HepG2 (cell line): ENCODE results near the gene IRX2. TPM values are rescaled to one million over a fixed set of nuclear protein-coding genes. Genes with fewer than 3 reads are reported as not detected.

Source experiments
- ATAC-seq: fragments of 200-7000 bp; cut with Tn5 transposase; 3 replicates; pipeline ENCODE4 v1.9.1; 2020; ENCODE audit warnings: mild to moderate bottlenecking, moderate library complexity
- BruUV-seq: library from RNA; stranded (reverse); fragments of 400-500 nt; replicated peaks from 2 replicates; lab custom pipeline; 2021; lab: Mats Ljungman, UMichigan
- CTCF ChIA-PET: fragments of 300-600 bp; formaldehyde crosslinking; extraction: SDS; loops from one replicate; lab custom pipeline; 2021; ENCODE audit warnings: low total read pairs, inconsistent platforms, low intra/inter-chr PET ratio; lab: Yijun Ruan, JAX
- POLR2A ChIA-PET: fragments of 350-600 bp; sonication (Branson Sonifier 250); formaldehyde crosslinking; loops from one replicate; lab custom pipeline; 2020; ENCODE audit warnings: antibody characterized with exemption, inconsistent platforms; lab: Yijun Ruan, JAX
- DNase-seq: peaks from one replicate; pipeline ENCODE4 v3.0.0-alpha.2; 2015; ENCODE audit warnings: low spot score
- FAIRE-seq: peaks from 3 replicates; lab custom pipeline; 2011; peaks lifted over from hg19 to GRCh38; lab: Jason Lieb, UNC
- H2AFZ ChIP-seq: one replicate; pipeline ENCODE4 v1.6.1; 2011; ENCODE audit warnings: low read length, inconsistent platforms
- H3K27ac ChIP-seq: fragments of 300-600 bp; 3 replicates; pipeline ENCODE4 v1.8.0; 2011; ENCODE audit warnings: mixed run types, mild to moderate bottlenecking, mixed read lengths, low read length, inconsistent platforms; ENCODE audit not compliant: insufficient read depth; ENCODE audit errors: extremely low read length
- H3K27me3 ChIP-seq, 2 experiments: fragments of 200-600 bp in 1 of 2; 2 replicates in 1 of 2; 3 replicates in 1 of 2; pipeline versions ENCODE4 v1.6.0 to v1.8.0; 2011; ENCODE audit warnings: low read length in 2 of 2, mild to moderate bottlenecking in 2 of 2, moderate library complexity in 2 of 2, inconsistent platforms in 1 of 2; ENCODE audit not compliant: insufficient read depth in 2 of 2, control insufficient read depth in 1 of 2
- H3K36me3 ChIP-seq, 2 experiments: fragments of 200-600 bp in 1 of 2; replicated peaks in 1 of 2; 2 replicates in 1 of 2; 3 replicates in 1 of 2; pipeline versions ENCODE4 v1.5.1 to v1.8.0; 2011; ENCODE audit warnings: low read length in 2 of 2, inconsistent platforms in 1 of 2; ENCODE audit not compliant: insufficient read depth in 2 of 2, control insufficient read depth in 1 of 2
- H3K4me1 ChIP-seq: 2 replicates; pipeline ENCODE4 v1.5.1; 2012; ENCODE audit warnings: low read length, inconsistent platforms; ENCODE audit not compliant: insufficient read depth
- H3K4me2 ChIP-seq: 2 replicates; pipeline ENCODE4 v1.6.0; 2011; ENCODE audit warnings: low read depth, low read length, inconsistent platforms
- H3K4me3 ChIP-seq, 3 experiments: fragments of 200-600 bp in 1 of 3; sonication (generic), shearing (Covaris generic) in 1 of 3; replicated peaks in 1 of 3; 2 replicates each; pipeline ENCODE4 v1.5.1; 2011 to 2016; ENCODE audit warnings: low read length in 3 of 3, inconsistent platforms in 2 of 3, low read depth in 2 of 3, mild to moderate bottlenecking in 2 of 3, control low read depth in 1 of 3, mixed read lengths in 1 of 3; ENCODE audit not compliant: insufficient read depth in 1 of 3
- H3K79me2 ChIP-seq: one replicate; pipeline ENCODE4 v1.6.1; 2011; ENCODE audit warnings: low read length, inconsistent platforms; ENCODE audit not compliant: insufficient read depth
- H3K9ac ChIP-seq: 2 replicates; pipeline ENCODE4 v1.6.0; 2011; ENCODE audit warnings: mild to moderate bottlenecking, low read depth, low read length, inconsistent platforms; ENCODE audit not compliant: insufficient read depth
- H3K9me3 ChIP-seq: 2 replicates; pipeline ENCODE4 v1.5.1; 2012; ENCODE audit warnings: mild to moderate bottlenecking, low read length
- H4K20me1 ChIP-seq: 2 replicates; pipeline ENCODE4 v1.6.0; 2011; ENCODE audit warnings: inconsistent platforms, mild to moderate bottlenecking, low read length, moderate library complexity; ENCODE audit not compliant: insufficient read depth
- CREB1 ChIP-seq, 2 experiments: fragments of 450-650 bp in 1 of 2; IDR thresholded peaks; 2 replicates each; pipeline ENCODE4 v1.6.1; 2016 to 2017; ENCODE audit warnings: control low read depth in 1 of 2, mild to moderate bottlenecking in 1 of 2, missing compliant biosample characterization in 1 of 2, missing genetic modification characterization in 1 of 2
- SMARCE1 ChIP-seq: fragments of 450-650 bp; IDR thresholded peaks from 2 replicates; pipeline ENCODE4 v1.6.1; 2017; ENCODE audit warnings: borderline replicate concordance
- ZC3H4 ChIP-seq: sonication (generic); formaldehyde crosslinking; IDR thresholded peaks from 2 replicates; pipeline ENCODE4 v1.4.0; 2020; ENCODE audit warnings: missing genetic modification reagents, borderline replicate concordance
- WGBS: methylation state at CpG from one replicate; pipeline ENCODE4 v1.1.6; 2017; ENCODE audit warnings: low lambda C conversion rate; 5-methylcytosine and 5-hydroxymethylcytosine counted together
- in situ Hi-C: cut with HindIII; loops from 2 replicates; pipeline ENCODE4 v1.10.0; 2017; ENCODE audit warnings: low pct_unique_long_range_greater_than_20kb; ENCODE audit not compliant: extremely low pct_ligation_motif_present
- intact Hi-C: fragments of 100-400 bp; cut with micrococcal nuclease; formaldehyde crosslinking; loops from one replicate; pipeline ENCODE4 v1.10.0; 2022; ENCODE audit not compliant: unreplicated experiment
- polyA plus RNA-seq, 8 experiments: library from polyadenylated mRNA; depleted of rRNA in 3 of 8; stranded (reverse) in 7 of 8; unstranded in 1 of 8; fragments of >200 nt; fragmentation: Illumina TruSeq in 4 of 8; extraction: Trizol in 4 of 8; gene quantifications; 2 replicates each; pipeline versions ENCODE4 v1.2.1 to v1.2.3, GENCODE V29; 2011 to 2016; ENCODE audit warnings: low read depth in 4 of 8, missing spikeins in 1 of 8, mixed read lengths in 1 of 8; ENCODE audit not compliant: insufficient read depth in 1 of 8
- total RNA-seq, 5 experiments: library from RNA; depleted of rRNA; stranded (reverse); fragments of >200 nt; fragmentation: Illumina TruSeq; extraction: Trizol; gene quantifications; 2 replicates each; pipeline ENCODE4 v1.2.3, GENCODE V29; 2016; ENCODE audit warnings: low read depth in 1 of 5

The IRX2 gene
- total and polyA plus RNA-seq, 2 of the 13 experiments (the other 11 are each of a cell fraction or from before 2014, with no cell fraction given) = not detected

DNA sequence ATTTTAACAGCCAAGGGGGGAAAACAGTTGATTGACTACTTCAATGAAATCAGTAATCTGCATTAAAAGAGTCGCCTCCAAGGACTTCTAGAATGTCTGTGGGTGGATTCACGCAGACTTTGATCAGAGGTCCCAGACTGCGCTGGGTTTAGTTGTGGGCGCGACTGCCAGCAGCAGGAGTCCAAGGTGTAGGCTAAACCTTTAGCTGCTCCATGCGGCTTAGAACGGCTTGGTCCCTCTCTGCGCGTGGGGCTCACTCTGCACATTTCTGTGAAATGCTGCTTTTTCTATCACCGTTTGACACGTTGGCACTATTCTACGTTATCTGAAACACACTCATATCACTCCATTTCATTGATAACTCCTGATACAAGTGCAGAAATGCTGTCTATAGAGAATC lies 48.6 kb upstream of the IRX2 start:
- WGBS = 69% methylated on average over 12 of the region's 12 CpGs
- no peaks in the 10 kb centered on the region for H3K9me3 ChIP-seq
- ChIA-PET CTCF (no interaction called here), POLR2A (no interaction called here)
- H3K4me2 ChIP-seq = no peak overlapping the region
- no TSS peak for BruUV-seq
- no peaks in the 10 kb centered on the region for H3K4me1 ChIP-seq
- no peaks in the 10 kb centered on the region for H4K20me1 ChIP-seq
- ATAC-seq = no peak
- no peaks in the 10 kb centered on the region for H3K79me2 ChIP-seq
- no peak for TF ChIP-seq ZC3H4 (CRISPR knock-in tag)
- no peak for FAIRE-seq
- intact Hi-C loops = no loop called here
- no peak for DNase-seq
- H2AFZ ChIP-seq = no peak overlapping the region
- in situ Hi-C loops = no loop called here
- H3K27ac ChIP-seq = no peak overlapping the region
- no peaks in the 10 kb centered on the region for H3K27me3 ChIP-seq
- no peak overlapping the region for H3K9ac ChIP-seq
- H3K4me3 ChIP-seq = no peak overlapping the region
- H3K36me3 ChIP-seq = no peaks in the 10 kb centered on the region

DNA sequence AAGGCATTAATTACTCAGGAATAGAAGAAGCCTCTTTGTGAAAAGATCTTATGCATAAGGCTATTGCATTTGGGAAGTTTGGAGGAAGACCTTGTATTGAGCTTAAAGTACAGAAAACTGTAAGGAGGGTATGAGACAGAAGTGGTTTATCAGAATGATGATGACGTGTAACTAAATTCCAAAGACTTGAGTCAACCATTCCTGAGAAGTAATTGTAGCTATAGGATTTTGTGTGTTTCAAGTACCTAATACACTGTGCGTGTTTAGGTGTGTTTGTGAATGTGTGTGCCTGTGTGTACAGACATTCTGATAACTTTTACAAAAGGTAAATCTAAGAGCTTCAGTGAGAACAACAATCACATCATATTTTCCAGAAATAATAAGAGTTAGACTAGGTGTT lies 46.5 kb upstream of the IRX2 start:
- ChIA-PET CTCF (no interaction called here), POLR2A (no interaction called here)
- Histone ChIP-seq H3K9ac (no peak overlapping the region), H3K27me3 (no peaks in the 10 kb centered on the region), H3K36me3 (no peaks in the 10 kb centered on the region), H3K4me2 (no peak overlapping the region), H3K9me3 (no peaks in the 10 kb centered on the region), H3K4me1 (no peaks in the 10 kb centered on the region), H2AFZ (no peak overlapping the region), H3K4me3 (no peak overlapping the region), H4K20me1 (no peaks in the 10 kb centered on the region), H3K27ac (no peak overlapping the region), H3K79me2 (no peaks in the 10 kb centered on the region)
- TF ChIP-seq CREB1 (IDR thresholded peaks at IDR 0.05) (peak; percentile 58; the same call in 1 of the 2 replicates), CREB1 (CRISPR knock-in tag; IDR thresholded peaks at IDR 0.05) (no peak), SMARCE1 (no peak)
- 0% methylated on average over 2 of the region's 2 CpGs for WGBS
- in situ Hi-C loops = no loop called here
- intact Hi-C loops = no loop called here
- DNase-seq = no peak
- no peak for ATAC-seq
- no TSS peak for BruUV-seq
- no peak for FAIRE-seq
